Mesothelial cell of epicardium (in vitro differentiated cells): ENCODE data around the gene KRTAP1-3. TPM values are rescaled to one million over a fixed set of nuclear protein-coding genes. Genes with fewer than 3 reads are reported as not detected.
"Not testable (repeated sequence)": the region's sequence is repeated elsewhere in the genome, so short reads cannot be mapped to it uniquely, and the experiment has no call there.

Source experiments
- DNase-seq, 2 experiments: peaks; one replicate each; pipeline ENCODE4 v3.0.0; 2021; ENCODE audit warnings: low spot score in 2 of 2; ENCODE audit not compliant: unreplicated experiment in 2 of 2
- H3K27ac Mint-ChIP-seq: 2 replicates; pipeline ENCODE4 v1.8.0; 2021; ENCODE audit warnings: mixed read lengths
- H3K27me3 Mint-ChIP-seq: 2 replicates; pipeline ENCODE4 v1.8.0; 2021; ENCODE audit warnings: low read depth, mixed read lengths
- H3K36me3 Mint-ChIP-seq: 2 replicates; pipeline ENCODE4 v1.8.0; 2021; ENCODE audit warnings: mixed read lengths
- H3K4me1 Mint-ChIP-seq: 2 replicates; pipeline ENCODE4 v1.8.0; 2021; ENCODE audit warnings: mixed read lengths
- H3K4me3 Mint-ChIP-seq: 2 replicates; pipeline ENCODE4 v1.8.0; 2021; ENCODE audit warnings: mild to moderate bottlenecking, moderate library complexity, mixed read lengths
- H3K9me3 Mint-ChIP-seq: 2 replicates; pipeline ENCODE4 v1.8.0; 2021; ENCODE audit warnings: mixed read lengths
- total RNA-seq: library from RNA; stranded (reverse); gene quantifications from 3 replicates; pipeline ENCODE4 v1.2.1, GENCODE V29; 2021
- TF ChIP-seq, protein P1 (sequence below): fragments of 200-600 bp; sonication (generic); IDR thresholded peaks from one replicate; pipeline ENCODE4 v1.5.0; 2021; ENCODE audit warnings: antibody characterized with exemption; ENCODE audit not compliant: unreplicated experiment

KRTAP1-3 gene
- total RNA-seq, 1 donor from 2014 or later, result not detected

DNA sequence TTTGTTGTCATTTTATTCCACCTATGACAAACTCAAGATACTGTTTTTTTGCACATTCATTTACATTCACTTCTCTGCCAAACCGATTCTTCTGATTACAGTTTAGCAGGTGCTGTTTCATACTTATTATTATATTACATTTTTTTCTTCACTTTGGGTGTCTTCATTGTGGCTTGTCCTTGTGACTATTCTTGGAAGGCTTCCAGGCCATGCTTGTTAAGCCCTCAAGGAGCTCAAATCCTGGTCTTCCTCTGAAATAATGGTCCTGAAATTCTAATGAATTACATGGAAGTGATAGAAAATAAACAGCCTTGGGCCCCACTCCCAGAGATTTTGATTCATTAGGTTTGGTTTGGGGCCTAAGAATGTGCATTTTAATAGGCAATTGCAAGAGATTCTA lies 29.6 kb upstream of the KRTAP1-3 start:
- no peaks in the 10 kb centered on the region for H3K36me3 Mint-ChIP-seq
- H3K27ac Mint-ChIP-seq, result no peak overlapping the region
- DNase-seq, result no peak
- TF ChIP-seq, protein P1, sequence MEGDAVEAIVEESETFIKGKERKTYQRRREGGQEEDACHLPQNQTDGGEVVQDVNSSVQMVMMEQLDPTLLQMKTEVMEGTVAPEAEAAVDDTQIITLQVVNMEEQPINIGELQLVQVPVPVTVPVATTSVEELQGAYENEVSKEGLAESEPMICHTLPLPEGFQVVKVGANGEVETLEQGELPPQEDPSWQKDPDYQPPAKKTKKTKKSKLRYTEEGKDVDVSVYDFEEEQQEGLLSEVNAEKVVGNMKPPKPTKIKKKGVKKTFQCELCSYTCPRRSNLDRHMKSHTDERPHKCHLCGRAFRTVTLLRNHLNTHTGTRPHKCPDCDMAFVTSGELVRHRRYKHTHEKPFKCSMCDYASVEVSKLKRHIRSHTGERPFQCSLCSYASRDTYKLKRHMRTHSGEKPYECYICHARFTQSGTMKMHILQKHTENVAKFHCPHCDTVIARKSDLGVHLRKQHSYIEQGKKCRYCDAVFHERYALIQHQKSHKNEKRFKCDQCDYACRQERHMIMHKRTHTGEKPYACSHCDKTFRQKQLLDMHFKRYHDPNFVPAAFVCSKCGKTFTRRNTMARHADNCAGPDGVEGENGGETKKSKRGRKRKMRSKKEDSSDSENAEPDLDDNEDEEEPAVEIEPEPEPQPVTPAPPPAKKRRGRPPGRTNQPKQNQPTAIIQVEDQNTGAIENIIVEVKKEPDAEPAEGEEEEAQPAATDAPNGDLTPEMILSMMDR, result no peak
- H3K4me3 Mint-ChIP-seq, result no peak overlapping the region
- H3K9me3 Mint-ChIP-seq, result no peaks in the 10 kb centered on the region
- no peaks in the 10 kb centered on the region for H3K27me3 Mint-ChIP-seq
- H3K4me1 Mint-ChIP-seq, result peaks cover 23% of the 10 kb centered on the region

DNA sequence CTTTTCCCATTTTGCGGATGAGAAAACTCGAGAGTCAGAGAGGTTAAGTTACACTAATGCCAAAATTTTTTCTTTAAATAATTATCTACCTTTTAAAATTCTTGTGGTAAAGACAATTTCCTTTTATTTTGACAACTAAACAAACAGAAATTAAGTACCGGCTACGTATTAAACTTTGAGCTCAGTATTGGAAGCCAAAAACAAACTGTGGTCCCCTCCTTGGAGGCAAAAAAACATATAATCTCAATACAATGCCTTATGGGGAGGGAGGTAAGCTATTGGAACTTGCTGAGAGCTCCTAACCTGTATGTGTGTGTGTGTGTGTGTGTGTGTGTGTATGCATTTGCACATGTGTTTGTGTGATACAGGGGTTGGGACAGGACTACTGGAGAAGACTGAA lies 28.8 kb upstream of the KRTAP1-3 start:
- H3K4me3 Mint-ChIP-seq, result no peak overlapping the region
- no peaks in the 10 kb centered on the region for H3K27me3 Mint-ChIP-seq
- H3K4me1 Mint-ChIP-seq, result peaks cover 28% of the 10 kb centered on the region
- no peak overlapping the region for H3K27ac Mint-ChIP-seq
- no peaks in the 10 kb centered on the region for H3K9me3 Mint-ChIP-seq
- no peak for DNase-seq
- TF ChIP-seq, protein P1, result no peak
- no peaks in the 10 kb centered on the region for H3K36me3 Mint-ChIP-seq

DNA sequence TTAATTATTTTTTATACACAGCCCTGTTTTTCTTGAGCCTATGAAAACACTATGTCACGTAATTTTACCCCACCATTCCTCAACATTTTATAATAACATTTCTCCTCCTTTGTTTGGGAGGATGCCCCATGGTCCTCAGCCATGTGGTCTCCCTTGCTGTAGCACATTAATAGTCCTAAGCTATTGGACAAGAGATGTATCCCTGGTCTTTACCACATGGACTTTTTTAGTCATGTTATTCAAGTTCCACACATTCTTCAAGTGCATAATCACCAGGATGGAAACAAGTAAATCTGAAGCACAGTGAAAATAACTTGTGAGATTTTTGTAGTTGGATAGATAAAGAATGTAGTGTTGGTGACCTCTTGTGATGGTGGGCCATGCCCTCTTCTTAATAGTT lies 27.3 kb upstream of the KRTAP1-3 start:
- peak overlapping the region; percentile 59 for H3K27ac Mint-ChIP-seq
- H3K9me3 Mint-ChIP-seq, result peaks cover 7% of the 10 kb centered on the region
- H3K27me3 Mint-ChIP-seq, result no peaks in the 10 kb centered on the region
- no peaks in the 10 kb centered on the region for H3K36me3 Mint-ChIP-seq
- TF ChIP-seq, protein P1, result no peak
- no peak overlapping the region for H3K4me3 Mint-ChIP-seq
- DNase-seq, result no peak
- H3K4me1 Mint-ChIP-seq, result peaks cover 28% of the 10 kb centered on the region

DNA sequence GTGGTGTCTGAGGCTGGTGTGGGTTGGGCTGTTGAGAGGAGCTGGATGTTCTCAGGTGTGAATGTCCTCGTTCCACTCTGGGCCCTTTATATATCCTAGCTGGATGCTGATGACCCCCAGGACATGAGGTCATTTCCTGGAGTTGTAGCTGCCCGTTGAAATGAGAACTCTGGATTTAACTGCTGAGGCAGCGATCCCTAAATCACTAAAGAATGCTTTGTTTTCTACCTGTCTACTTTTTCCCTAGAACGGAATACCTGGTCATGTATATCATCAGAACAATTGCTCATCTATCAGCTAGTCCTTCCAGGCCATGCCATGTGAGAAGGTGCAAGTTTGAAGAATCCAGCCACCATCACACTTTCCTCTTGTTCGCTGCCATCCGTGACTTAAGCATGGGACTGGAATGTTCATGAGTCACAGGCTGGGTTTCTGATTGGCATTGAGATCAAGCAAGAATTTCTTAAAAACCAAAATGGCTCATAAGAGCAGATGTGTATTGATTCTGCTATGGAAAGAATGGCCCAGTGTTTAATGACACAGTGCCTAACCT lies 25.5 kb upstream of the KRTAP1-3 start, which contains the start of gene KRTAP2-3:
KRTAP2-3 (minus strand) TSS at position 63 of the 553 bp plus-strand sequence. CDS start 64 bp downstream, outside the sequence.
- H3K9me3 Mint-ChIP-seq, result peaks cover 7% of the 10 kb centered on the region
- H3K4me3 Mint-ChIP-seq, result no peak within 1 kb of the TSS
- no peaks in the 10 kb centered on the region for H3K27me3 Mint-ChIP-seq
- H3K36me3 Mint-ChIP-seq, result no peaks in the 10 kb centered on the region
- TF ChIP-seq, protein P1, result no peak
- peaks cover 28% of the 10 kb centered on the region for H3K4me1 Mint-ChIP-seq
- H3K27ac Mint-ChIP-seq, result peak within 1 kb of the TSS; percentile 63
- no peak for DNase-seq

DNA sequence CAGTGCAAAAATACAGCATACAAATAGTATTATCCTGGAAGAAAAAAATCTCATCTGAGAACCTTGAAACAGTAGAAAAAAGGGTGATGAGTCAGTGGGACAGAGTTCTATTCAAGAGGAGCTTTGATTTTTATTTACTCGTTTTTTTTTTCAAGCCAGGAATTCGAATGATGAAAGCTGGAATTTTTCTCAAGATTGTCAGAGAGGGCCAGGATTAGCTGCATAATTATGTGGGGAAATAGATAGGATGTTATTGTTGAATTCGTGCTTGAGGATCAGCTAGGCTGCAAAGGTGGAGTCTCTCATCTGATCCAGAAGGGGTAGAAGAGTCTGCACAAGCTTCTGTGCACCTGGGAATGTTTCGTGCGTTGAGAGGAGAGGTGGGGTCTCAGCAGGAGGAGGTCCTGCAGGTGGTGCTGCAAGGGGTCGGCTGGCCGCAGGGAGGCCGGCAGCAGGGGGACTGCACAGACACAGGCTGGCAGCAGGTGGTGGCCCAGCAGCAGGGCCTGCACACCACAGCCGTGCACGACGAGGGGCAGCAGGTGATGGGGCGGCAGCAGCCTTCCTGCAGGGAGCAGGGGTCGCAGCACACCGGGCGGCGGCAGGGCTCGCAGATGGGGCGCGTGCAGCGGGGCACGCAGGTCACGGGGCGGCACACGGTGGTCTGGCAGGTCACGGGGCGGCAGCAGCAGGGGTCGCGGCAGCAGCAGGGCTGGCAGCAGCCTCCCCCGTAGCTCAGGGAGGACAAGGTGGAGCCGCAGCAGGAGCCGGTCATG lies 24.8 kb upstream of the KRTAP1-3 start:
- not testable (repeated sequence) for H3K27ac Mint-ChIP-seq, DNase-seq, H3K36me3 Mint-ChIP-seq, H3K9me3 Mint-ChIP-seq, H3K27me3 Mint-ChIP-seq, H3K4me3 Mint-ChIP-seq
- peaks cover 28% of the 10 kb centered on the region for H3K4me1 Mint-ChIP-seq

DNA sequence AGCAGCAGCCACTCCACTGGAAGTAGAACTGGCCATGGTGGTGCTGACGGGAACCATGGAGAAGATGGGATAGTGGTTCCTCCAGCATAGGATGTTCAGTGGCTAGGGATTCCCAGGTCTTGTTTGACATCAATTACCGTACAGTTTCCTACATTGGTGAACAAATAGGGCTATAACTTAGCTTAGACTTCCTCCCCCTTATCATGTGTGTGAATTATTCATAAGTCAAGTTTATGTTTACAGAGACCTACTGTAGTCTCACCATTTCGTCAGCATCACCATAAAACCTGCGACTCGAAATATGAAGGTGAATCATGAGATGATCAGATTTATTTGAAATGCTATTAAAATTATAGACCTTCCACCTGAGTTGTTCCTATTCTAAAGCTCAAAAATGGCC lies 24.1 kb upstream of the KRTAP1-3 start:
- H3K4me1 Mint-ChIP-seq, result peaks cover 28% of the 10 kb centered on the region

More for the DNA sequence above, 24.1 kb upstream of the KRTAP1-3 start:
- no peak for DNase-seq
- Mint-ChIP-seq H3K27ac (peak overlapping the region; percentile 34), H3K4me3 (no peak overlapping the region), H3K36me3 (no peaks in the 10 kb centered on the region), H3K27me3 (no peaks in the 10 kb centered on the region), H3K9me3 (peaks cover 8% of the 10 kb centered on the region)
- TF ChIP-seq, protein P1, result no peak
